Skeletal muscle tissue (tissue), 4 donors: ENCODE measurements around the gene SIKE1. TPM values are rescaled to one million over a fixed set of nuclear protein-coding genes. Genes with fewer than 3 reads are reported as not detected.

Source experiments
- H3K27ac ChIP-seq: one replicate; pipeline ENCODE4 v1.7.0; 2013; ENCODE audit warnings: mild to moderate bottlenecking, low read depth, low read length, inconsistent platforms
- H3K27me3 ChIP-seq, 3 donors: one replicate each; pipeline ENCODE4 v1.7.0; 2013; ENCODE audit warnings: low read length in 3 of 3; ENCODE audit not compliant: control insufficient read depth in 3 of 3, insufficient read depth in 3 of 3
- H3K36me3 ChIP-seq, 3 donors: one replicate each; pipeline ENCODE4 v1.7.0; 2013; ENCODE audit warnings: low read length in 3 of 3; ENCODE audit not compliant: control insufficient read depth in 3 of 3, insufficient read depth in 3 of 3
- H3K4me1 ChIP-seq, 3 donors: one replicate each; pipeline ENCODE4 v1.7.0; 2013; ENCODE audit warnings: low read length in 3 of 3, mild to moderate bottlenecking in 3 of 3; ENCODE audit not compliant: control insufficient read depth in 3 of 3, insufficient read depth in 3 of 3
- H3K4me3 ChIP-seq, 3 donors: one replicate each; pipeline ENCODE4 v1.7.0; 2013; ENCODE audit warnings: low read length in 3 of 3
- H3K9ac ChIP-seq, 3 donors: one replicate each; pipeline ENCODE4 v1.7.0; 2013; ENCODE audit warnings: low read length in 3 of 3, mild to moderate bottlenecking in 3 of 3, moderate library complexity in 2 of 3, low read depth in 1 of 3
- H3K9me3 ChIP-seq, 3 donors: one replicate each; pipeline ENCODE4 v1.7.0; 2013; ENCODE audit warnings: low read length in 3 of 3; ENCODE audit not compliant: control insufficient read depth in 3 of 3
- total RNA-seq: library from RNA; depleted of rRNA; stranded (reverse); fragments of >200 nt; gene quantifications from one replicate; pipeline ENCODE4 v1.2.3, GENCODE V29; 2014
- donor health status: Osteomylitis.

SIKE1 gene
- total RNA-seq, 1 donor from 2014 or later, result 27.7 TPM

- Histone ChIP-seq H3K9ac (no peak overlapping the region), H3K9me3 (no peaks in the 10 kb centered on the region), H3K36me3 (peaks cover 15 to 37% (median 23%) of the 10 kb centered on the region in 3 donors), H3K4me1 (peaks cover 26 to 38% (median 30%) of the 10 kb centered on the region in 3 donors), H3K4me3 (no peak overlapping the region), H3K27ac (peak overlapping the region; percentile 43), H3K27me3 (no peaks in the 10 kb centered on the region)
Measured at GRCh38 chr1:114741963-114742746, 38.3 kb downstream of the SIKE1 start.

- no peak overlapping the region for H3K9ac ChIP-seq
- H3K4me3 ChIP-seq, result no peak overlapping the region
- peaks cover 22 to 34% (median 24%) of the 10 kb centered on the region in 3 donors for H3K4me1 ChIP-seq
- peaks cover 15 to 51% (median 33%) of the 10 kb centered on the region in 3 donors for H3K36me3 ChIP-seq
- peak overlapping the region; percentile 43 for H3K27ac ChIP-seq
- no peaks in the 10 kb centered on the region for H3K27me3 ChIP-seq
- H3K9me3 ChIP-seq, result no peaks in the 10 kb centered on the region
Measured at GRCh38 chr1:114740331-114740730, 40.2 kb downstream of the SIKE1 start.

DNA sequence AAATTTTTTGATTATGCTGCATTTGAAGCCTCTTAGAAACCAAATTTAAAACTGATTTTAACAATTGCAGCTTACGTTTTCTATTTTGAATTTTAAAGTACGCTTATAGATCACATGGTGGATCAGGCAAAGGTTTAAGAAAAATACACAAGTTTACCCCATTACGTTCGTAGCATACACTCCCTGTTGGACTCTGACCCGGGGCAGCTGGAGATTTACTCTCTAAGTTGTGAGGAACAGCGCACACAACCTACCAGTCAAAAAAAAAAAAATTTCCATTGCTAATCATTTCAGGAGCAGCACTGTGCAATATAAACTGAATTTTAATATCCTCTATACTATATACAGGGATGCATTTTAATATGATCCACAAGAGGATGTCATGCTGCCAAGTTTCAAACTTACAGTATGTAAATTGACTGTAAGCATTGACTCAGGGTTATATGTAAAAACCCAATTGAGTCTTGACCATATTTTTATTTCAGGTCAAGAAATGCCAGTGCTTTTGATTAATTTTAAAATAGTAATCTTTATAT is 43.1 kb downstream of the SIKE1 start:
- Histone ChIP-seq H3K4me1 (peaks cover 13 to 25% (median 24%) of the 10 kb centered on the region in 3 donors), H3K27me3 (no peaks in the 10 kb centered on the region), H3K9me3 (no peaks in the 10 kb centered on the region), H3K27ac (no peak overlapping the region), H3K9ac (no peak overlapping the region), H3K4me3 (no peak overlapping the region), H3K36me3 (peaks cover 26 to 74% (median 59%) of the 10 kb centered on the region in 3 donors)

- H3K36me3 ChIP-seq, result peaks cover 33 to 76% (median 71%) of the 10 kb centered on the region in 3 donors
- H3K27me3 ChIP-seq, result no peaks in the 10 kb centered on the region
- H3K4me3 ChIP-seq, result no peak overlapping the region
Measured at GRCh38 chr1:114735479-114735878, 45.0 kb downstream of the SIKE1 start.

GRCh38 chr1:114729782-114730181 is 50.7 kb downstream of the SIKE1 start:
- no peaks in the 10 kb centered on the region for H3K27me3 ChIP-seq
- no peak overlapping the region for H3K4me3 ChIP-seq
- peak overlapping the region in 1 of 3 donors; percentile 8 for H3K9ac ChIP-seq
- peaks cover 7 to 23% (median 18%) of the 10 kb centered on the region in 3 donors for H3K4me1 ChIP-seq
- H3K36me3 ChIP-seq, result peaks cover 41 to 78% (median 76%) of the 10 kb centered on the region in 3 donors
- H3K9me3 ChIP-seq, result no peaks in the 10 kb centered on the region
- no peak overlapping the region for H3K27ac ChIP-seq

More at GRCh38 chr1:114735479-114735878, 45.0 kb downstream of the SIKE1 start:
- Histone ChIP-seq H3K9ac (peak overlapping the region in 1 of 3 donors; percentile 23), H3K27ac (peak overlapping the region; percentile 29), H3K4me1 (peaks cover 14 to 33% (median 18%) of the 10 kb centered on the region in 3 donors), H3K9me3 (no peaks in the 10 kb centered on the region)

- H3K4me3 ChIP-seq, result no peak overlapping the region
- H3K9ac ChIP-seq, result no peak overlapping the region
- peaks cover 11 to 26% (median 25%) of the 10 kb centered on the region in 3 donors for H3K4me1 ChIP-seq
- no peaks in the 10 kb centered on the region for H3K9me3 ChIP-seq
- H3K36me3 ChIP-seq, result peaks cover 38 to 77% (median 74%) of the 10 kb centered on the region in 3 donors
- H3K27ac ChIP-seq, result no peak overlapping the region
- no peaks in the 10 kb centered on the region for H3K27me3 ChIP-seq
Measured at GRCh38 chr1:114728553-114728952, 51.9 kb downstream of the SIKE1 start.

- Histone ChIP-seq H3K27me3 (no peaks in the 10 kb centered on the region), H3K36me3 (peaks cover 33 to 86% (median 74%) of the 10 kb centered on the region in 3 donors), H3K4me3 (no peak overlapping the region), H3K4me1 (peaks cover 20 to 33% (median 30%) of the 10 kb centered on the region in 3 donors), H3K9me3 (no peaks in the 10 kb centered on the region), H3K27ac (peak overlapping the region; percentile 12), H3K9ac (no peak overlapping the region)
Measured at GRCh38 chr1:114725230-114725629, 55.3 kb downstream of the SIKE1 start.

DNA sequence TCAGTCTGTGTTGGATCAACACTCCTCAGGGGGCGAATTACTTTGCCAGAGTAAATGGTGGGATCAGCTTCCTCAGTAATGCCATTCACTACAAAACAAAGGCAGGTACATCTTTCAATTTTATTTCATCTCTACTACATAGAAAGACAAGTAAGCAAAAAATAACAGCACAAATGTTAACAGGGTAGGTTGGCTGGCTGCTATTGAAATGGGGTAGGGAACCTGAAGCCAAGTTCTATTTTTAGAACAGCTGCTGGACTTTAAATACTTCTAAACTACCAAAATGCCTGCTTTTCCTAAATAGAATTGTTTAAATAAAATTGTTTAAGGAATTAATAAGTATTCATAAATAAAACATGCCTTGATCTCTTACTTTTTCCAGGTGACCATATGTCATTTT is 56.6 kb downstream of the SIKE1 start:
- H3K27ac ChIP-seq, result peak overlapping the region; percentile 12

DNA sequence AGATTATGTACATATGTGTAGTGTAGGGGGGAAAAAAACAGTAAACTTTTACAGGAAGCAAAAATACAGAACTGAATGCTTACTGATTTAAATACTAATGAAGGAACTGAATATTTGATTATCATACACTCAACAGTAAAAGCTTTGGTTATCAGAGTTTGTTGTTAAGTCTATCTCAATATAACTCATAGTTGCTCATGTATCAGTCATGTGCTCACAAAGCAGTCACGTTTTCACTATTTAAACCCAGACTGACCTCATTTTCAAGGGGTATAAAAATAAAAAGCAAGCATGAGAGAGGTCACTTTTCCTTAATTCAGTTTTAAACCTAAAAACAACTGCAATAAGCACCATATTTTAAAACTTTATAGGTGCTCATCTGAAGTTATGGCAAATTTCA is 57.0 kb downstream of the SIKE1 start:
- H3K27ac ChIP-seq, result peak overlapping the region; percentile 12
- peaks cover 17 to 29% (median 27%) of the 10 kb centered on the region in 3 donors for H3K4me1 ChIP-seq
- no peak overlapping the region for H3K4me3 ChIP-seq
- no peaks in the 10 kb centered on the region for H3K27me3 ChIP-seq
- H3K36me3 ChIP-seq, result peaks cover 44 to 90% (median 85%) of the 10 kb centered on the region in 3 donors
- H3K9me3 ChIP-seq, result no peaks in the 10 kb centered on the region
- H3K9ac ChIP-seq, result peak overlapping the region in 1 of 3 donors; percentile 5

More for the DNA sequence above, 56.6 kb downstream of the SIKE1 start:
- Histone ChIP-seq H3K4me1 (peaks cover 17 to 29% (median 27%) of the 10 kb centered on the region in 3 donors), H3K36me3 (peaks cover 40 to 90% (median 84%) of the 10 kb centered on the region in 3 donors), H3K9ac (no peak overlapping the region), H3K9me3 (no peaks in the 10 kb centered on the region), H3K27me3 (no peaks in the 10 kb centered on the region), H3K4me3 (no peak overlapping the region)

- Histone ChIP-seq H3K36me3 (peaks cover 39 to 75% (median 73%) of the 10 kb centered on the region in 3 donors), H3K4me1 (peaks cover 26 to 46% (median 44%) of the 10 kb centered on the region in 3 donors), H3K9me3 (no peaks in the 10 kb centered on the region), H3K27ac (peak overlapping the region; percentile 39), H3K27me3 (no peaks in the 10 kb centered on the region), H3K4me3 (no peak overlapping the region), H3K9ac (no peak overlapping the region)
Measured at GRCh38 chr1:114720492-114720891, 60.0 kb downstream of the SIKE1 start.
